Activated gamma-delta T cell (primary cell): ENCODE data around the gene SLC25A17.
"Not testable (repeated sequence)": the region's sequence is repeated elsewhere in the genome, so short reads cannot be mapped to it uniquely, and the experiment has no call there.

Source experiments
- DNase-seq: peaks from one replicate; lab custom pipeline; 2025; lab: John Stamatoyannopoulos, UW

Gene SLC25A17

GRCh38 chr22:40720156-40720537 is 99.0 kb downstream of the SLC25A17 start:
- DNase-seq: not testable (repeated sequence)
